ENCODE measurements around the gene LAIR1.
A peak's percentile ranks its signal among the peaks of the same experiment; 100 is the strongest.
"Not testable (repeated sequence)": the region's sequence is repeated elsewhere in the genome, so short reads cannot be mapped to it uniquely, and the experiment has no call there.

LAIR1 gene, protein sequence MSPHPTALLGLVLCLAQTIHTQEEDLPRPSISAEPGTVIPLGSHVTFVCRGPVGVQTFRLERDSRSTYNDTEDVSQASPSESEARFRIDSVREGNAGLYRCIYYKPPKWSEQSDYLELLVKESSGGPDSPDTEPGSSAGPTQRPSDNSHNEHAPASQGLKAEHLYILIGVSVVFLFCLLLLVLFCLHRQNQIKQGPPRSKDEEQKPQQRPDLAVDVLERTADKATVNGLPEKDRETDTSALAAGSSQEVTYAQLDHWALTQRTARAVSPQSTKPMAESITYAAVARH

DNA sequence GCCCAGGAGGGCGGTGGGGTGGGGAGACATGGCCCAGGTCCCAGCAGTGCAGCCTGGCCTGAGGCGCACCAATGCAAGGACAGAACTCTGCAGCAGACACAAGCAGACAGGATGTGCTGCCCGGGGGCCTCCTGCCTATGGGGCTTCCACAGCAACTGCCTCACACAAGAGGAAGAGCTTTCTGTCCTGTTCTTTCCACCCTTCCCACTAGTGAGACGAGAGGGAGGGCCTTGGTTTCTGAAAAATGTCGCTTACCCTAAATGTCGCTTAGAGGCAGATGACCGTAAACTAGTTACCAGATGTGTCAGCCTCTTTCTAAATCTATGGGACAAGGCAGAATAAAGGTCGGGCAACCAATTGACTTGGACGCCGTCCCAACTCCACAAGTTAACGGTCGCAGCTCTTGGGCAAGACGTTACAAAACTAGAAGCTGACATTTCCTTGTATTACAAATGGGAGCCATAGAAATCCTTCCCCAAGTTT, at the start of gene LAIR1:
Gene LAIR1, minus strand, starts transcription at position 157 of the 483 bp plus-strand sequence. Its CDS starts 127 bp downstream, at position 30.
- DNase-seq (ENCODE audit: low spot score), result peak; percentile 39

DNA sequence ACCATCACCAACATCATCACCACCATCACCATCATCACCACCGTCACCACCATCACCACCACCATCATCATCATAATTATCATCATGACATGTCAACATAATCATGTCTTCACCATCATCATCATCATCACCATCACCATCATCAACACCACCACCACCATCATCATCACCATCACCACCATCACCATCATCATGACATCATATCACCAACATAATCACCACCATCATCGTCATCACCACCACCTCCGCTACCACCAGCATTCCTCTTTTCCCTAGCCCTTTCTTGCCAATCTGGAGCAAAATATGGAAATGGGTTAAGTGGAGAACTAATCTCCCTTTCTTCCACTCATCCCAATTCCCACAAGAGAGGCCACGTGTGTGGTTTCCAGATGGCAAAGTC, 49.4 kb upstream of the LAIR1 start:
- no peak for DNase-seq (ENCODE audit: low spot score)

DNA sequence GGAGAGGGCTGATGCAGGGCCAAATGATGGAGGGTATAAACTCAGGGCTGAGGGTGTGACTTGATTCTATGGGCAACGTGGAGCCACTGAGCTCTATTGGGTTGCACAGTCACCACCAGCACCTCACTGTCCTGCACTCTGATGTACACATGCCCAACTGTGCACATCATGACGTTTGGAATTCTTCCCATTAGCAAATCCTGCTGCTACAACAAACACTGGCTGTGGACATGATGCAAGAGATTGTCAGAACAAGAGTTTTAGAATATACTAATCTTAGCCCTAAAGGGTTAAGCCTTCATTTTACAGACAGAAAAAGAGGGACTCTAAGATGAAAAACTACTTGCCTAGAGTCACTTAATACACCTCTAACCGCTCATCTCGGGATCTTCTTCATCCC, 48.1 kb upstream of the LAIR1 start:
- no peak for DNase-seq (ENCODE audit: low spot score)

DNA sequence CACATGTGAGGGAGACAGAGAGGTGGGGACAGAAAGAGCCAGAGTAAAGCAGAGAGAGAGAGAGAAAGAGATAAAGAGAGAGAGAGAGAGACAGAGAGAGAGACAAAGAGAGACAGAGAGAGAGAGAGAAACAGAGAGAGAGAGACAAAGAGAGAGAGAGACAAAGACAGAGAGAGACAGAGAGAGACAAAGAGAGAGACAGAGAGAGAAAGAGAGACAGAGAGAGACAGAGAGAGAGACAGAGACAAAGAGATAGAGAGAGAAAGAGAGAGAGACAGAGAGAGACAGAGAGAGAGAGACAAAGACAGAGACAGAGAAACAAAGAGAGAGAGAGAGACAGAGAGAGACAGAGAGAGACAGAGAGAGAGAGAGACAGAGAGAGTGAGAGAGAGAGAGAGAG, 46.3 kb upstream of the LAIR1 start:
- no peak for DNase-seq (ENCODE audit: low spot score)

DNA sequence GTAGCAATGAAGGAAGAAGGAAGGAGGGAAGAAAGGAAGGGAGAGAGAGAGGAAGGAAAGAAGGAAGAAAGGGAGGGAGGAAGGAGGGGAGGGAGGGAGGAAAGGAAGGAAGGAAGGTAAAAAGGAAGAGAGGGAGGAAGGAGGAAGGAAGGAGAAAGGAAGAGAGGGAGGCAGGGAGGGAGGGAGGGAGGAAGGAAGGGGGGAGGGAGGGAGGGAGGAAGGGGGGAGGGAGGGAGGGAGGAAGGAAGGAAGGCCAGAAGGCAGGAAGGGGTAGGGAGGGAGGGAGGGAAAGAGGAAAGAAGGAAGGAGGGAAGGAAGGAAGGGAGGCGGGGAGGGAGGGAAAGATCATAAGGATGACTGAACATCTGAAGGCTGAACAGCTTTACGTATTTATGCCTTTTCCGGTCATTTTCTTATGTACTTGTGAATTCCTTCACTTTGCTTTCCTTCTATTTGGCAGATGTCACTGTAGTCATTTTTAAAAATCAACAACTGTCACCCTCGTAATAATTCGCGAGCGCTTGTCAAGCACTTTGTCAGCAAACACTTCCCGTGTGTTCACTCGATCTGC, 43.8 kb upstream of the LAIR1 start:
- no peak for DNase-seq (ENCODE audit: low spot score)

DNA sequence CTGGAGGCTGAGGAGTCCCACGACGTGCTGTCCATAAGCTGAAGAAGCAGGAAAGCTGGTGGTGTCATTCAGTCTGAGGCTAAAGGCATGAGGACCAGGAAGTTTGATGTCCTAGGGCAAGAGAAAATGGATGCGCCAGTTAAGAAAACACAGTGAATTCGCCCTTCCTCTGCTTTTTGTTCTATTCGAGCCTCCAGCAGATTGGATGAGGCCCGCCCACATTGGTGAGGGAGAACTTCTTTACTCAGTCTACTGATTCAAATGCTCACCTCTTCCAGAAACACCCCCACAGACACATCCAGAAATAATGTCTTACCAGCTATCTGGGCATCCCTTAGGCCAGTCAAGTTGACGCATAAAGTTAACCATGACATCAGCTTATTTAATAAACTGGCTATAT, 43.0 kb upstream of the LAIR1 start:
- no peak for DNase-seq (ENCODE audit: low spot score)

DNA sequence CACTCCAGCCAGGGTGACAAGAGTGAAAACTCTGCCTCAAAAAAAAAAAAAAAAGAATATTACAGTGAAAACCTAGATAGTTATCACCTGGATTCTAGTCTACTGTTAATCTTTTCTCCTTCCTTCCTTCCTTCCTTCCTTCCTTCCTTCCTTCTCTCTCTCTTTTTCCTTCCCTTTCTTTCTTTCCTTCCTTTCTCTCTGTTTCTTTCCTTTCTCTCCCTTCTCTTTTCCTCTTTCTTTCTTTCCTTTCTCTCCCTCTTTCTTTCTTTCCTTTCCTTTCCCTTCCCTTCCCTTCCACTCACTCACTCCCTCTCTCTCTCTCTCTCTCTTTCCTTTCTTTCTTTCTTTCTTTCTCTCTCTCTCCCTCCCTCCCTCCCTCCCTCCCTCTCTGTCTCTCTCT, 40.9 kb upstream of the LAIR1 start:
- DNase-seq (ENCODE audit: low spot score), result no peak

DNA sequence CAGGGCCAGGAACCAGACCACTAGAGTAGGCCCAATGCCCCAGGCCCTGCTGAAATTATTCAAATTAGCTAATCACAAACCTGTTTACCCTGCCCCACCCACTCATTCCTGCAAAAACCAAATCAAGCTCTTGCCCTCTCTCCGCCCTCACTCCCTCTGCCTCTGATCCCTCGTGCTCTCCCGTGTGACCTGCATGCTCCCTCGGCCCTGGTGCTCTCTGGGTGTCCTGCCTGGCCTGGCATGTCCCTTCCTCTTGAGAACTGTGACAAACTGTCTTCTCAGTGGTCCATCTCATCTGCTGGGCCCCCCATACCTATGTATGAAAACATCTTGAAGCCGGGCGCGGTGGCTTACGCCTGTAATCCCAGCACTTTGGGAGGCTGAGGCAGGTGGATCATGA, 38.3 kb upstream of the LAIR1 start:
- no peak for DNase-seq (ENCODE audit: low spot score)

DNA sequence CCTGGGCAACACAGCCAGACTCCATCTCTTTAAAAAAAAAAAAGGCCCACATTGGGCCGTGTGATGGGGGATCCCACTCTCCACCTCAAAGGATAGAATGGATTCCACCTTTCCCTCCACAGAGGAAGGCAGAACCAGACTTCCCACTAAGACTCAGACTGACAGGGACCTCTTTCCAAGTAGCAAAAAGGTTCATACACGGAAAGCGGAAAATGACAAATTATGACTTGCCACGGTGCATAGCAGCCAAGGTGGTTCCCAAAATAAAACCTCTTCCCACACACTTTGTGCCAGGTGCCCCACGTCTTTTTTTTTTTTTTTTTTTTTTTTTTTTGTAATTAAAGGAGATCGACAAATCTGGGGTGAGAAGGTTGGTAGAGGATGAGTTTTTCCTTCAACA, 36.2 kb upstream of the LAIR1 start:
- DNase-seq (ENCODE audit: low spot score), result no peak

DNA sequence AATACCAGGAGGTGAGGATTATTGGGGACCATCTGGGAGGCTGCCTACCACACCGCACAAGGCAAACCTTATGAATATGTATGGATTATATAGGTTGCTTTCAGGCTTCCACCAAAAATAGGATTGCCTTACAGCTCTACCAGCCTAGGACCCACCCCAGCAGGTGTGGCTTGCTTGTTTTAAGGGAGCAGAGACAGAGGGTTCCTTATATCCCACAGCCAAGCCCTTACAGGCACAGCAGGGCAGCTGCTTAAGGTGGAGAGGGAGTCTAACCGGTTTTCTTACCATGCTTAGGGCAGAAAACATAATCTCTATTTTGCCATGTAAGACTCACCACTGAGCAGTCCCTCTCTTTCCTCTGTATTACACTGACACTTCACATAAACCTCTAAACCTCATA, 34.5 kb upstream of the LAIR1 start:
- DNase-seq (ENCODE audit: low spot score), result no peak

DNA sequence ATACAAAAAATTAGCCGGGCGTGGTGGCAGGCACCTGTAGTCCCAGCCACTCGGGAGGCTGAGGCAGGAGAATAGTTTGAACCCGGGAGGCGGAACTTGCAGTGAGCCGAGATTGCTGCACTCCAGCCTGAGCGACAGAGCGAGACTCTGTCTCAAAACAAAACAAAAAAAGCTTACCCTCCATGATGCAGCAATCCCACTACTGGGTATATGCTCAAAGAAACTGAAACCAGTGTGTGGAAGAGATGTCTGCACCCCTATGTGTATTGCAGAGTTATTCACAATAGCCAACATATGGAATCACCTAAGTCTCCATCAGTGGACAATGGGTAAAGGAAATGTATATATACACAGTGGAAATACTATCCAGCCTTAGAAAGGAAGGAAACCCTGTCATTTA, 31.0 kb upstream of the LAIR1 start:
- DNase-seq (ENCODE audit: low spot score), result no peak

DNA sequence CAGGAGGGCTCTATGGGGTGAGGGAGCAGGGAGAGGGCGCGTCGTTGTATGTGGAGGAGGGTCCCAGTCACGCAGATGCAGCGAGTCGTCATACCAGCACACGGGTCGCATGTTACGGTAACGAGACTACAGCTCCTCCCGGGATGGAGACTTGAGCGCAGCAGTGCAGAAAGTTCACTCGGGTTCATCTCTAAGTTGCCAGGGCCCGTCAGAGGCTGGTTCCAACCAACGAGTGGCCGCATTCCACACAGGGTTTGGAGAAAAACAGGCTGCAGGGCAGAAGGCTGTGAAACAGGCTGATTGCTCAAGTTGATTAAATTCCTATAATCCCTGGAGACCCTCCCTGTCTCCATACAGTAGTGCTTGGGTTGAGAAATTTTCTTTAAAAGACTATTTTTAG, 28.6 kb upstream of the LAIR1 start:
- no peak for DNase-seq (ENCODE audit: low spot score)

DNA sequence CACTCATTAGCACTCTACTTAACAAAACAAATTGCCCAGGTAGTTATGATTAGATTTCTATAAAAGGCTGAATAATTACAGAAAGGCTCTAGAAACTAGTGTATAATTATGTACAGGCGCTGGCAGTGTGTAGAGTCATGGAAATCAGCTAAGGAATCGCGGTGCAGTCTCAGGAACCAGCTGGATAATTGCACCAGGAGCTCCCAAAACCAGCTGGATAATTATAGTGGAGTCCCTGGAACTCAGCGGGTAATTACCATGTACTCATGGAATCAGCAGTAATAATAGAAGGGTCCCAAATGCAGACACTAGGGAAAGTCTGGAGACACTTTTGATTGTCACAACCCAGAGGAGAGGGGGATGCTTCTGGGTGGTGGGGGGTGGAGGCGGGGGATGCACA, 27.4 kb upstream of the LAIR1 start:
- no peak for DNase-seq (ENCODE audit: low spot score)

DNA sequence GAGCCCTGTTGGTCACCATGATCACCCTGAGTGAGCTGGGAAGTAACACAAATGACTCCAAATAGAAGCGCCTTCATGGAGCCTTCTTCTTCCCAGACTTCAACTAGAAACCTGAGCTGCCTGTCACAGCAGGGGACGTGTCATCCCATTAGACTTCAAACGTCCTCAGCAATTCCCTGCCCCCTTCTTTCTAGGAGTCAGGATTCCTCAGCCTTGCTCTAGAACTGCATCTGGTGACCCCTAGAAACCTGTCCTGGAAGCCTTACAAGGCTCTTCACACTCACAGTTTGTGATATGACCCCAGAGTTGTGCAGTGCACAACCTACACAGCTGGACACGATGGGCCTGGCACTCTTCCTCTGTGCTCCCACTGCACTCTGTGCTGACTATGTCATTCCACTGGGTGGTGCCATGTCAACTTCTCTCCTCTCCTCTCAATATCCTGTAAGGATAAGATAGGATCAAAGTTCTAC, 26.9 kb upstream of the LAIR1 start:
- no peak for DNase-seq (ENCODE audit: low spot score)

DNA sequence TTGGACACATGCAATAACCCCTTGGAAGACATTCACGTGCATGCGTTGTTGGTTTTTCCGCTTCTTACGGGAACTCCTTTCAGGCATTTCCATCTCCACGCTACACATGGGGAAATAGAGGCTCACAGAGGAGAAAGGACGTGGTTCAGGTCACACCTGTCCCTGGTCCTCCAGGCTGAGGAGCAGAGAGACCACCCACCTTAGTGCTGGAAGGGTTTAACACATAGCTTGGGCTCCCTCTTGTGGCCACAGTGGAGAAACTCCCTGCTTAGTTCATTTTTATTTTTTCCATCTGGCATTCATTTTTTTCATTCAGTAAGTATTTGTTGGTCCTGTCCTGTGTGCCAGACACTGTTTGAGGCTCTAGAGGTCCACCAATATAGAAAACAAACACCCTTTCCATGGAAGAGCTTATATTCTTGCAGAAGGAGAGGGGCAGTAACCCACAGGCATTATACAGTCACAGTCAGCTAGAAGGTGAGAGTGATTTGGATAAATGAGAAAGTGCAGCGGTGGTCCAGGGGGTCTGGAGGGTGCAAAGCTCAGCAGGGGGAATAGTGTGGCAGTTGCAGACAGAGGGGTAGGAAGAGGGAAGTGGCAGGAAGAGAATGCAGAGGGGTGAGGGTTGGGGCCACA, 26.3 kb upstream of the LAIR1 start:
- DNase-seq (ENCODE audit: low spot score), result peak; percentile 72

DNA sequence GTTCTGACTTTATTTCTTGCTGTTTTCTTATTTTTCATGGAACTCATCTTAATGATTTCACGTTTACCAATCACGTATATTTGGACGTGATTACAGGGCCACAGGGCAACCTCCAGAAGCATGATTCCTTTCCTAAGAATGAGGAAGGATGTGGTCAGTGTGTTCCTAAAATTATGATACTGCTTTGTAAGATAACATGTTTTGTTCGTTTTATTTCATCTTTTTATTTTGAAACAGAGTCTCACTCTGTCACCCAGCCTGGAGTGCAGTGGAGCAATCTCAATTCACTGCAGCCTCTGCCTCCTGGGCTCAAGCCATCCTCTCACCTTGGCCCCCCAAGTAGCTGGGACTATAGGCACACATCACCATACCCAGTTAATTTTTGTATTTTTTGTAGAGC, 24.8 kb upstream of the LAIR1 start:
- DNase-seq (ENCODE audit: low spot score), result peak; percentile 24

DNA sequence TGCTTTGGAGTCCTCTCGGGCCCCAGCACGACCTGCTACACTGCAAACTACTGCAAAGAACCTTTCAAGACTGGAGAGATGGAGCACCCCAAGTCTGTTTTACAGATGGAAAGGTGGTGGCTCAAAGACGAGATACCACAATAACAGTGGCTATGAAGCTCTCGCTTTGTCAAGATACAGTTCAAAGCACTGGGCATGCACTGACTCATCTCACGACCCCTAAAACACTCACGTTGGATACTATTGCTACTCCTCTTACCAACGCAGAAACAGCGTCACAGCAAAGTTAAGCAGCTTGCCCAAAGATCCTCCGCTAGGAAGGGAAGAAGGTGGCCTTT, 24.0 kb upstream of the LAIR1 start:
- peak; percentile 12 for DNase-seq (ENCODE audit: low spot score)

DNA sequence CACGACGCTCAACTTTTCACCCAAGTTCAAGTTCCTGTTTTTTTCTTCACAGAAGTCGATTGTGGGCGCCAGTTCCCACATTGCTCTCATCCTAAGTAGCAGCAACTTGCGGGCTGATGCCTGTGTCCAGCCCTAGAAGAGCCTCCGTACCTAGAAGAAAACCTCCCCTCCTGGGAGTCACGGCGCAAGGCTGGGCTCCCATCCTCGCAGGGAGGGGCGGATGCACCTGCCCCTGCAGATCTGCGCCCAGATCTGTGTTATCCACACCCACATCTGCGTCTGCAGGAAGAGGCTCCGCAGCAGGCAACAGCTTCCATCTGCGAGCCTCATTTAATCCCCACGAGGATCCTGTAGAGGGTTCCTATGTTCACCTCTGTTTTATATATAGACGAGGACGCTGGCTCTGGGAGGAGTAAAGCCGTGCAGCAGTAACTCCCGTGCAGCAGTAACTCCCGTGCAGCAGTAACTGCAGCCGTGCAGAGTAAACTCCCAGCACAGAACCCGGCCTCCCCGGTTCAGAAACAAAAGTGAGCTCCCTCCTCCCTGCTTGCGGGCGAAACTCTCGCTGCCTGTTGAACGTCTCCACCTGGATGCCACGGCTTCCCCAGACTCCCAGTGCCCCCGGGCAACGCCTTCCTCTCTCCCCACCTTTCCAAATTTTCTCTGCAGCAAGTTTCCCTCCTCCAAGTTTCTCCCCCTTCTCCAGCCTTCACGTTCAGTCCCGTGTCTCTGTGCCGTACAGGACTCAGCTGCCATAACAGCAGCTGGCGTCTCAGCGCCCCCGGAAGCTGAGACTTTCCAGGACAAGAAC, 23.5 kb upstream of the LAIR1 start:
- DNase-seq (ENCODE audit: low spot score), result peak; percentile 35

DNA sequence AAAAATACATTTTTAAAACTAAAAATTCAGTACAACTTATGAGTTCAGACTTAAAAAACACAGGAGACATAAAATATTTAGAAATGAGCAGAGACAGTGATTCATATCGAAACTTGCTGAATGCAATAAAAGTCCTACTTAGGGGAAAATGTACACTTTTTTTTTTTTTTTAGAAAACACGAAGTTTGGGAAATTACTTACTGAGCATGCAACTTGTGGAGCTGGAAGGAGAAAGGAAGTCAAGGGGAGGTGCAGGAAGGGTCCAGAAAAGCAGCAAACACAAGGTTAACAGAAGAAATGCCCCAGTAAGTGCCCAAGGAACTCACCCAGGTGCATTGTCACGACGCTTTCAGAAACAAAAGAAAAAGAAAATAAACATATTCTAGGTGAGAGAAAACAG, 18.6 kb upstream of the LAIR1 start:
- no peak for DNase-seq (ENCODE audit: low spot score)

DNA sequence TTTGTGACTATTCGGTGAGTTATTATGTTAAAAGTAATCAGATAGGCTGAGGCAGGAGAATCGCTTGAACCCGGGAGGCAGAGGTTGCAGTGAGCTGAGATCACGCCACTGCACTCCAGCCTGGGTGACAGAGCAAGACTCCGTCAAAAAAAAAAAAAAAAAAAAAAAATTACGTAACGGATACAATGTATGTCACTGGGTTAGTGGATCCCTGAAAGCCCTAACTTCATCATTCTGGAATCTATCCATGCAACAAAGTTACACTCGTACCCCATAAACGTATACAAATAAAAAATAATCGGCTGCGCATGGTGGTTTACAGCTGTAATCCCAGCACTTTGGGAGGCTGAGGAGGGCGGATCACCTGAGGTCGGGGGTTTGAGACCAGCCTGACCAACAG, 17.3 kb upstream of the LAIR1 start:
- not testable (repeated sequence) for DNase-seq (ENCODE audit: low spot score)

DNA sequence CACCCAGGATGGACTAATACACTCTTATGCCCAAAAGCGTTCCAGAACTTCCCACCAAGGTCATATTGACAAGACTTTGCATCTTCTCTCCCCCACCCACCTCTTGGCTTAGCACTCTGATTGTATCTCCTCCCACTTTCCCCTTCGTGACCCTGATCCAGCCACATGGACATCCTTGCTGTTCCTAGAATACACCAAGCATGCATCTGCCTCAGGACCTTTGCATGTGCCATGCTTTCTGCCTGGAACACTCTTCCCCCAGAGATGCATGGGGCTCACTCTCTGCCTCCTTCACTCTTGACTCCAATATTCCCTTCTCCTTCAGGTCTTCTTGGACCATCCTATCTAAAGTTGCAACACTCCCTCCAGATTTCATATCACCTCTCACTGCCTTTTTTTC, 16.2 kb upstream of the LAIR1 start:
- no peak for DNase-seq (ENCODE audit: low spot score)

DNA sequence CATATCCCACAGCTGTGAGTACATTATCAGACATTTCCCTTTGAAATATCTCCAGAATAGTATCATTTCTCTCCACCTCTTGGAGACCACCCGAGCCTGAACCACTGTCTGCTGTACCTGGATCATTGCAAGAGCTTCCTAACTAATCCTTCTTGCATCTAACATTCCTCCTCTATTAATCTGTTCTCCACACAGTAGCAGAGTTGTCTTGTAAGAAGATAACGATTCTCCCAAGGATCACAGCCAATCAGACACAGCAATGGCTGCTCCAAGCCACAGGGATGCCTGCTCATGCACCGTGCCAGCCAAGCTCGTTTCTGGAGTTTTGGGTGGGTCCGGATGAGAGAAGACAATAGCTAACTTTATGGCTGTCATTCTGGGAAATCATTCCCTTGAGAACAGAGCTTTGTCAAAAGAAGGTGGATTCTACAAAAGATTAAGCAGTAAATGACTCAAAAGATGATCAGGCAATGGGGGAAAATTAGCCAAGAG, 14.5 kb upstream of the LAIR1 start:
- no peak for DNase-seq (ENCODE audit: low spot score)

Data from CD4-positive, alpha-beta T cell treated with Interleukin-15 for 4 hours (primary cell).